Lung (tissue), 12 donors: ENCODE measurements around the gene LRRC47. TPM values are rescaled to one million over a fixed set of nuclear protein-coding genes. Genes with fewer than 3 reads are reported as not detected.

ENCODE experiments used
- ATAC-seq: fragments of 200-7000 bp; cut with Tn5 transposase; one replicate; pipeline ENCODE4 v1.9.1; 2020; ENCODE audit warnings: moderate number of reproducible peaks; ENCODE audit not compliant: insufficient read depth, low FRiP score
- DNase-seq, 3 donors: peaks; one replicate each; pipeline ENCODE4 v3.0.0-alpha.2; 2013 to 2017
- H3K27ac ChIP-seq, 2 donors: one replicate each; pipeline ENCODE4 v1.5.1; 2013; ENCODE audit warnings: mild to moderate bottlenecking in 2 of 2, moderate library complexity in 2 of 2, control low read depth in 1 of 2, inconsistent platforms in 1 of 2, low read depth in 1 of 2, low read length in 1 of 2
- H3K27me3 ChIP-seq, 3 donors: one replicate each; pipeline ENCODE4 v1.5.1; 2013; ENCODE audit warnings: low read length in 2 of 3; ENCODE audit not compliant: control insufficient read depth in 3 of 3, insufficient read depth in 3 of 3
- H3K36me3 ChIP-seq, 4 donors: one replicate each; pipeline ENCODE4 v1.5.1; 2013; ENCODE audit warnings: low read length in 4 of 4, mild to moderate bottlenecking in 1 of 4, moderate library complexity in 1 of 4; ENCODE audit not compliant: control insufficient read depth in 4 of 4, insufficient read depth in 4 of 4
- H3K4me1 ChIP-seq, 5 donors: one replicate each; pipeline ENCODE4 v1.5.1; 2013; ENCODE audit warnings: low read length in 5 of 5, mild to moderate bottlenecking in 2 of 5, moderate library complexity in 1 of 5; ENCODE audit not compliant: control insufficient read depth in 5 of 5, insufficient read depth in 5 of 5
- H3K4me3 ChIP-seq: one replicate; pipeline ENCODE4 v1.5.1; 2013; ENCODE audit warnings: mild to moderate bottlenecking, control low read depth, moderate library complexity
- H3K9ac ChIP-seq, 2 donors: one replicate each; pipeline ENCODE4 v1.5.1; 2013; ENCODE audit warnings: low read length in 2 of 2, control low read depth in 1 of 2; ENCODE audit not compliant: insufficient read depth in 1 of 2
- H3K9me3 ChIP-seq, 4 donors: one replicate each; pipeline ENCODE4 v1.5.1; 2013; ENCODE audit warnings: low read length in 3 of 4, mild to moderate bottlenecking in 1 of 4, moderate library complexity in 1 of 4; ENCODE audit not compliant: control insufficient read depth in 4 of 4, insufficient read depth in 3 of 4
- WGBS, 2 donors: extraction: QIAGEN DNeasy Blood & Tissue Kit; methylation state at CpG; one replicate each; pipeline ENCODE4 v1.1.7; 2013; 5-methylcytosine and 5-hydroxymethylcytosine counted together
- polyA plus RNA-seq, 2 donors: library from polyadenylated mRNA; stranded (reverse); fragments of 200-250 nt; gene quantifications; one replicate each; pipeline ENCODE4 v1.2.1, GENCODE V29; 2013
- total RNA-seq, 2 donors: library from RNA; depleted of rRNA in 1 of 2; stranded (reverse); fragments of >200 nt in 1 of 2; gene quantifications; one replicate each; pipeline ENCODE4 v1.2.1, GENCODE V29; 2014 to 2021
- TF ChIP-seq, protein P1 (sequence below): IDR thresholded peaks from 2 replicates; pipeline ENCODE4 v1.5.1; 2012; ENCODE audit warnings: mild to moderate bottlenecking; ENCODE audit errors: control extremely low read depth, extremely low read depth
- donor health status: control.
- donor health status: control.
- donor health status: Bipolar disorder and iron deficiency.
- donor health status: healthy.
- donor health status: DM: yes; HTN: yes; CAD: no.

LRRC47 gene
- total and polyA plus RNA-seq, 4 donors = 14.4 to 33.9 (median 20.5) TPM

DNA sequence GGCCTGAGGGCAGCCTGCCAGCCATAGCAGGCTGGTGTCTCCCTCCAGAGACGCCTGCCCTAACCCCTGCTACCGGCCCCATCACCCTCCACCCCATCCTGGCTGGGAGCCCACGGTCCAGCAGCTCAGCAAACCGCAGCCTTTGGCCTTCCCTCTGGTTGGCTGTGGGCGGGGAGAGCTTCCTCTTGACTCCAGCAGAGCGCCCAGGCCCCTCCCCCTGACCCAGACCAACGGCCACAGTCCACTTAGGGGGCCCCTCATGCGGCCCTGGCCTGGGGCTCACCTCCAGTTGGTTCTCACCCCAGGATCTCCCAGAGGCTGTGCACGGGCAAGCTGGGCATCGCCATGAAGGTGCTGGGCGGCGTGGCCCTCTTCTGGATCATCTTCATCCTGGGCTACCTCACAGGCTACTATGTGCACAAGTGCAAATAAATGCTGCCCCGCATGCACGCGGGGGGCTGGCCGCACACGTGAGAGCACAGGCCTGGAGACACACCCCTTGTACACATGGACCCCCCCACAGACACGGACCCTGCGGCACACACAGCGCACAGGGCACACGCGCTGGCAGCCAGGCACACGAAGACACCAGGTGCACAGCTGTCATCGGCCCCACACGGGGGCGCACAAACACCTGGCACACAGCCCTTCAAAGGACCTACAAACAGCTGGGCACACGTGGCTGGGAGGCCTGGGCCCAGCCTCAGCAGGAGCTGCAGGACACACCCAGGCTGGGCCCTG, 20.6 kb downstream of the LRRC47 start:
- ATAC-seq = no peak
- 27 to 36% methylated on average over 27 of the region's 27 CpGs for WGBS, 2 donors

GRCh38 chr1:3774946-3775489, 21.3 kb downstream of the LRRC47 start:
- H3K9ac ChIP-seq = no peak overlapping the region
- 51 to 56% methylated on average over 17 of the region's 17 CpGs for WGBS, 2 donors
- no peak for DNase-seq

More for the DNA sequence above, 20.6 kb downstream of the LRRC47 start:
- no peaks in the 10 kb centered on the region for H3K27me3 ChIP-seq
- DNase-seq = peak; percentile 41 to 50 (median 44)
- H3K9ac ChIP-seq = no peak overlapping the region
- H3K27ac ChIP-seq = no peak overlapping the region
- H3K36me3 ChIP-seq = peaks cover 2 to 19% (median 10%) of the 10 kb centered on the region in 4 donors
- H3K9me3 ChIP-seq = no peaks in the 10 kb centered on the region
- TF ChIP-seq, protein P1, sequence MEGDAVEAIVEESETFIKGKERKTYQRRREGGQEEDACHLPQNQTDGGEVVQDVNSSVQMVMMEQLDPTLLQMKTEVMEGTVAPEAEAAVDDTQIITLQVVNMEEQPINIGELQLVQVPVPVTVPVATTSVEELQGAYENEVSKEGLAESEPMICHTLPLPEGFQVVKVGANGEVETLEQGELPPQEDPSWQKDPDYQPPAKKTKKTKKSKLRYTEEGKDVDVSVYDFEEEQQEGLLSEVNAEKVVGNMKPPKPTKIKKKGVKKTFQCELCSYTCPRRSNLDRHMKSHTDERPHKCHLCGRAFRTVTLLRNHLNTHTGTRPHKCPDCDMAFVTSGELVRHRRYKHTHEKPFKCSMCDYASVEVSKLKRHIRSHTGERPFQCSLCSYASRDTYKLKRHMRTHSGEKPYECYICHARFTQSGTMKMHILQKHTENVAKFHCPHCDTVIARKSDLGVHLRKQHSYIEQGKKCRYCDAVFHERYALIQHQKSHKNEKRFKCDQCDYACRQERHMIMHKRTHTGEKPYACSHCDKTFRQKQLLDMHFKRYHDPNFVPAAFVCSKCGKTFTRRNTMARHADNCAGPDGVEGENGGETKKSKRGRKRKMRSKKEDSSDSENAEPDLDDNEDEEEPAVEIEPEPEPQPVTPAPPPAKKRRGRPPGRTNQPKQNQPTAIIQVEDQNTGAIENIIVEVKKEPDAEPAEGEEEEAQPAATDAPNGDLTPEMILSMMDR = no peak
- H3K4me1 ChIP-seq = peaks cover 0 to 36% (median 15%) of the 10 kb centered on the region in 5 donors
- no peak overlapping the region for H3K4me3 ChIP-seq

DNA sequence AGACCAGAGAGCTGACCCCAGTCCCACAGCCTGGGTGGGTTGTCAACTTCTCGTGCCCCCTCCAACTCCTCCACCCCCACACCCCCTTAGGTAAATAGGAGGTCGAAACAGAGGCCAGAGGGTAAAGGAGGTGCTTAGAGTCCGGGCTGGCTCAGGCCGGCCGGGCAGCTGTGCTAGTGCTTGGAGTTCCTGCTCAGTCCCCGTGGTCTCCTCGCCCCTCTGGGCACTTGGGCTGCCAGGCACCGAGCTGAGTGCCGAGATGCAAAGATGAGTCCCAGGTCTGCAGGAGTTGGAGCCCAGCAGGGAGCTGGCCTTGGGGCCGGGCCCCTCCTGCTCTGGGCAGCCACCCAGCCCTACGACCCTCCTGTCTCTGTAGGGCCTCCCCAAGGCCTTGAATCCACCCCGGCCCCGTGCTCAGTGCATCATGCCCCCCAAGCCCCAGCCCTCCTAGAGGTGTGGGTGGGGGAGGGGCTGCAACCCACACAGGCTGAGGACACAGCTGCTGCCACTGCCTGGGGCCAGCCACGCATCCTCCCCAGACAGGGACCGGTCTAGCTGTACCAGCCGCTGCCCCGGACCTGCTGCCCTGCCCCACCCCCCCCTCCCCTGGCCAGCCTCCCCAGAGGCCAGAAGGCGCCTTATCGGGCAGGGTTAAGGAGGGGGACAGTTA, 21.9 kb downstream of the LRRC47 start:
- Histone ChIP-seq H3K27ac (no peak overlapping the region), H3K9ac (no peak overlapping the region), H3K36me3 (peaks cover 0 to 9% (median 3%) of the 10 kb centered on the region in 4 donors), H3K4me1 (peaks cover 0 to 36% (median 15%) of the 10 kb centered on the region in 5 donors), H3K27me3 (no peaks in the 10 kb centered on the region), H3K4me3 (no peak overlapping the region), H3K9me3 (no peaks in the 10 kb centered on the region)
- no peak for ATAC-seq
- 75 to 89% methylated on average over 16 to 19 of the region's 19 CpGs for WGBS, 2 donors
- TF ChIP-seq, protein P1 = no peak
- no peak for DNase-seq

More at GRCh38 chr1:3774946-3775489, 21.3 kb downstream of the LRRC47 start:
- Histone ChIP-seq H3K4me3 (no peak overlapping the region), H3K27me3 (no peaks in the 10 kb centered on the region), H3K27ac (no peak overlapping the region), H3K4me1 (peaks cover 0 to 36% (median 15%) of the 10 kb centered on the region in 5 donors), H3K9me3 (no peaks in the 10 kb centered on the region), H3K36me3 (peaks cover 2 to 13% (median 6%) of the 10 kb centered on the region in 4 donors)
- TF ChIP-seq, protein P1 = no peak
- ATAC-seq = no peak
